HL-60 (cell line): Measurements from ENCODE around the gene SPON1.

Source experiments
- DNase-seq, 2 experiments: peaks; one replicate each; pipeline ENCODE4 v3.0.0-alpha.2; 2010 to 2020; ENCODE audit warnings: low read depth in 1 of 2, low spot score in 1 of 2
- H3K27ac ChIP-seq: fragments of 250-450 bp; sonication (Bioruptor Pico); replicated peaks from 2 replicates; pipeline ENCODE4 v1.5.1; 2020; ENCODE audit warnings: mild to moderate bottlenecking, moderate library complexity
- H3K27me3 ChIP-seq: fragments of 250-450 bp; sonication (Bioruptor Pico); 2 replicates; pipeline ENCODE4 v1.5.1; 2021; ENCODE audit warnings: mild to moderate bottlenecking, moderate library complexity; ENCODE audit not compliant: insufficient read depth, poor library complexity, severe bottlenecking
- H3K4me3 ChIP-seq: replicated peaks from 2 replicates; pipeline ENCODE4 v1.5.1; 2011; ENCODE audit warnings: mild to moderate bottlenecking, control low read depth, low read length; ENCODE audit not compliant: insufficient read depth
- CTCF ChIP-seq: IDR thresholded peaks from one replicate; pipeline ENCODE4 v1.5.1; 2011; ENCODE audit warnings: low read length, control low read depth, inconsistent platforms; ENCODE audit not compliant: insufficient read depth
- GABPA ChIP-seq: IDR thresholded peaks from 2 replicates; pipeline ENCODE4 v1.6.1; 2012; ENCODE audit warnings: low read depth
- POLR2AphosphoS5 ChIP-seq: IDR thresholded peaks from 2 replicates; pipeline ENCODE4 v1.6.1; 2012; ENCODE audit warnings: low read depth
- REST ChIP-seq: IDR thresholded peaks from 2 replicates; pipeline ENCODE4 v1.6.1; 2012; ENCODE audit warnings: low read depth; ENCODE audit not compliant: insufficient replicate concordance
- SPI1 ChIP-seq: IDR thresholded peaks from 2 replicates; pipeline ENCODE4 v1.6.1; 2012; ENCODE audit warnings: low read depth, mild to moderate bottlenecking, borderline replicate concordance

SPON1 gene

GRCh38 chr11:14041040-14041439, 78.5 kb downstream of the SPON1 start:
- no peak for DNase-seq
- TF ChIP-seq REST (no peak), POLR2AphosphoS5 (no peak), SPI1 (no peak), CTCF (no peak), GABPA (no peak)
- H3K27me3 ChIP-seq = no peaks in the 10 kb centered on the region
- no peak overlapping the region for H3K4me3 ChIP-seq
- H3K27ac ChIP-seq = no peak overlapping the region

GRCh38 chr11:14041565-14041964, 79.0 kb downstream of the SPON1 start:
- no peak for TF ChIP-seq POLR2AphosphoS5
- no peak for TF ChIP-seq REST
- TF ChIP-seq GABPA = no peak
- no peak for TF ChIP-seq CTCF
- no peak for TF ChIP-seq SPI1

GRCh38 chr11:14042686-14043465, 80.4 kb downstream of the SPON1 start:
- H3K4me3 ChIP-seq = no peak overlapping the region
- H3K27ac ChIP-seq = no peak overlapping the region
- TF ChIP-seq GABPA (no peak), SPI1 (no peak), CTCF (no peak), POLR2AphosphoS5 (no peak), REST (no peak)
- H3K27me3 ChIP-seq = no peaks in the 10 kb centered on the region
- DNase-seq = no peak

More at GRCh38 chr11:14041565-14041964, 79.0 kb downstream of the SPON1 start:
- no peaks in the 10 kb centered on the region for H3K27me3 ChIP-seq
- no peak for DNase-seq
- no peak overlapping the region for H3K27ac ChIP-seq
- H3K4me3 ChIP-seq = no peak overlapping the region
